H9 (cell line): ENCODE data around the gene IMPA2. TPM values are rescaled to one million over a fixed set of nuclear protein-coding genes. Genes with fewer than 3 reads are reported as not detected.

Experiments
- DNase-seq: peaks from one replicate; pipeline ENCODE4 v3.0.0-alpha.2; 2017
- H2AFZ ChIP-seq: one replicate; pipeline ENCODE4 v1.6.1; 2013; ENCODE audit warnings: mild to moderate bottlenecking, low read length, control low read depth, moderate library complexity
- H2AK5ac ChIP-seq: 2 replicates; pipeline ENCODE4 v1.6.1; 2013; ENCODE audit warnings: low read length, control low read depth, mixed read lengths; ENCODE audit not compliant: insufficient read length
- H2BK120ac ChIP-seq: one replicate; pipeline ENCODE4 v1.6.1; 2013; ENCODE audit warnings: low read depth, mild to moderate bottlenecking, low read length, control low read depth, inconsistent platforms; ENCODE audit not compliant: poor library complexity, severe bottlenecking
- H2BK12ac ChIP-seq: 2 replicates; pipeline ENCODE4 v1.6.1; 2013; ENCODE audit warnings: low read length, control low read depth, mixed read lengths, low read depth; ENCODE audit not compliant: insufficient read length
- H2BK15ac ChIP-seq: 2 replicates; pipeline ENCODE4 v1.6.1; 2013; ENCODE audit warnings: low read depth, low read length, control low read depth
- H2BK20ac ChIP-seq: one replicate; pipeline ENCODE4 v1.6.1; 2013; ENCODE audit warnings: low read depth, mild to moderate bottlenecking, low read length, control low read depth, inconsistent platforms; ENCODE audit not compliant: poor library complexity, severe bottlenecking
- H2BK5ac ChIP-seq: 2 replicates; pipeline ENCODE4 v1.6.1; 2013; ENCODE audit warnings: low read length, control low read depth, mixed read lengths; ENCODE audit not compliant: insufficient read length
- H3K14ac ChIP-seq: 2 replicates; pipeline ENCODE4 v1.6.1; 2013; ENCODE audit warnings: low read length, control low read depth; ENCODE audit not compliant: insufficient read depth
- H3K18ac ChIP-seq: 2 replicates; pipeline ENCODE4 v1.6.1; 2013; ENCODE audit warnings: low read depth, mild to moderate bottlenecking, mixed read lengths, low read length, control low read depth; ENCODE audit not compliant: insufficient read length
- H3K23ac ChIP-seq: 2 replicates; pipeline ENCODE4 v1.6.1; 2013; ENCODE audit warnings: low read length, control low read depth, mixed read lengths, low read depth; ENCODE audit not compliant: insufficient read length
- H3K23me2 ChIP-seq: 2 replicates; pipeline ENCODE4 v1.6.1; 2013; ENCODE audit warnings: low read depth, mild to moderate bottlenecking, mixed read lengths, low read length, control low read depth; ENCODE audit not compliant: insufficient read length, poor library complexity, severe bottlenecking
- H3K27ac ChIP-seq: 2 replicates; pipeline ENCODE4 v1.5.1; 2013; ENCODE audit warnings: low read length, control low read depth, mixed read lengths, low read depth; ENCODE audit not compliant: insufficient read length
- H3K27me3 ChIP-seq: 2 replicates; pipeline ENCODE4 v1.6.1; 2013; ENCODE audit warnings: low read length, control low read depth, inconsistent platforms; ENCODE audit not compliant: insufficient read depth
- H3K4ac ChIP-seq: 2 replicates; pipeline ENCODE4 v1.6.1; 2013; ENCODE audit warnings: low read depth, mild to moderate bottlenecking, control low read depth, inconsistent platforms, low read length, moderate library complexity
- H3K4me1 ChIP-seq: 2 replicates; pipeline ENCODE4 v1.6.1; 2013; ENCODE audit warnings: low read length, control low read depth, inconsistent platforms; ENCODE audit not compliant: insufficient read depth
- H3K4me2 ChIP-seq: 2 replicates; pipeline ENCODE4 v1.6.1; 2013; ENCODE audit warnings: low read length, control low read depth, mixed read lengths; ENCODE audit not compliant: insufficient read length, insufficient read depth
- H3K56ac ChIP-seq: 2 replicates; pipeline ENCODE4 v1.6.1; 2013; ENCODE audit warnings: low read depth, mild to moderate bottlenecking, mixed read lengths, low read length, control low read depth; ENCODE audit not compliant: insufficient read length
- H3K79me1 ChIP-seq: 2 replicates; pipeline ENCODE4 v1.6.1; 2013; ENCODE audit warnings: low read depth, mild to moderate bottlenecking, moderate library complexity, low read length, control low read depth, inconsistent platforms; ENCODE audit not compliant: insufficient read depth, poor library complexity, severe bottlenecking
- H3K79me2 ChIP-seq: 2 replicates; pipeline ENCODE4 v1.6.1; 2013; ENCODE audit warnings: low read length, control low read depth, inconsistent platforms; ENCODE audit not compliant: insufficient read depth
- H3K9ac ChIP-seq: 2 replicates; pipeline ENCODE4 v1.6.1; 2013; ENCODE audit warnings: low read length, control low read depth, mixed read lengths; ENCODE audit not compliant: insufficient read length; ENCODE audit errors: extremely low read depth
- H3K9me3 ChIP-seq: one replicate; pipeline ENCODE4 v1.6.1; 2013; ENCODE audit warnings: low read depth, low read length, inconsistent platforms; ENCODE audit not compliant: control insufficient read depth
- H3T11ph ChIP-seq: one replicate; pipeline ENCODE4 v1.6.1; 2013; ENCODE audit warnings: mild to moderate bottlenecking, low read length, control low read depth, inconsistent platforms
- H4K20me1 ChIP-seq: one replicate; pipeline ENCODE4 v1.6.1; 2013; ENCODE audit not compliant: control insufficient read depth, insufficient read length, insufficient read depth
- H4K5ac ChIP-seq: 2 replicates; pipeline ENCODE4 v1.6.1; 2013; ENCODE audit warnings: low read depth, mild to moderate bottlenecking, mixed read lengths, low read length, control low read depth; ENCODE audit not compliant: insufficient read length
- H4K8ac ChIP-seq: replicated peaks from 2 replicates; pipeline ENCODE4 v1.6.1; 2013; ENCODE audit warnings: low read length, control low read depth, mixed read lengths, low read depth; ENCODE audit not compliant: insufficient read length
- H4K91ac ChIP-seq: 2 replicates; pipeline ENCODE4 v1.6.1; 2013; ENCODE audit warnings: low read depth, mild to moderate bottlenecking, moderate library complexity, mixed read lengths, low read length, control low read depth; ENCODE audit not compliant: insufficient read length
- H3K27ac Mint-ChIP-seq, 3 experiments: 2 replicates in 2 of 3; 3 replicates in 1 of 3; pipeline ENCODE4 v1.8.0; 2020 to 2021; ENCODE audit warnings: mixed read lengths in 3 of 3, mild to moderate bottlenecking in 1 of 3, moderate library complexity in 1 of 3
- H3K27me3 Mint-ChIP-seq: 2 replicates; pipeline ENCODE4 v1.8.0; 2021; ENCODE audit warnings: low read depth, mild to moderate bottlenecking, moderate library complexity, mixed read lengths
- H3K36me3 Mint-ChIP-seq, 3 experiments: 2 replicates in 2 of 3; 3 replicates in 1 of 3; pipeline ENCODE4 v1.8.0; 2020 to 2021; ENCODE audit warnings: low read depth in 3 of 3, mixed read lengths in 3 of 3; ENCODE audit not compliant: insufficient read depth in 1 of 3
- H3K4me1 Mint-ChIP-seq, 2 experiments: 2 replicates each; pipeline ENCODE4 v1.8.0; 2020; ENCODE audit warnings: mixed read lengths in 2 of 2
- H3K4me3 Mint-ChIP-seq, 2 experiments: 2 replicates in 1 of 2; 3 replicates in 1 of 2; pipeline ENCODE4 v1.8.0; 2020 to 2021; ENCODE audit warnings: mild to moderate bottlenecking in 2 of 2, mixed read lengths in 2 of 2, moderate library complexity in 1 of 2
- H3K9me3 Mint-ChIP-seq, 2 experiments: 2 replicates in 1 of 2; 3 replicates in 1 of 2; pipeline ENCODE4 v1.8.0; 2020; ENCODE audit warnings: mild to moderate bottlenecking in 2 of 2, mixed read lengths in 2 of 2, moderate library complexity in 1 of 2
- WGBS: extraction: QIAGEN DNeasy Blood & Tissue Kit; methylation state at CpG from one replicate; pipeline ENCODE4 v1.1.7; 2013; ENCODE audit warnings: missing lambda C conversion rate, low lambda C conversion rate, mixed read lengths; ENCODE audit not compliant: insufficient read length; ENCODE audit errors: extremely low coverage; 5-methylcytosine and 5-hydroxymethylcytosine counted together
- total RNA-seq: library from RNA; stranded (reverse); gene quantifications from 2 replicates; pipeline ENCODE4 v1.2.1, GENCODE V29; 2021
- TF ChIP-seq, protein P1 (sequence below): fragments of 200-600 bp; sonication (generic); conservative IDR thresholded peaks from 3 replicates; pipeline ENCODE4 v1.8.0; 2021; ENCODE audit warnings: antibody characterized with exemption, mild to moderate bottlenecking

The IMPA2 gene
- total RNA-seq, 1 experiment from 2014 or later: 73.8 TPM

DNA sequence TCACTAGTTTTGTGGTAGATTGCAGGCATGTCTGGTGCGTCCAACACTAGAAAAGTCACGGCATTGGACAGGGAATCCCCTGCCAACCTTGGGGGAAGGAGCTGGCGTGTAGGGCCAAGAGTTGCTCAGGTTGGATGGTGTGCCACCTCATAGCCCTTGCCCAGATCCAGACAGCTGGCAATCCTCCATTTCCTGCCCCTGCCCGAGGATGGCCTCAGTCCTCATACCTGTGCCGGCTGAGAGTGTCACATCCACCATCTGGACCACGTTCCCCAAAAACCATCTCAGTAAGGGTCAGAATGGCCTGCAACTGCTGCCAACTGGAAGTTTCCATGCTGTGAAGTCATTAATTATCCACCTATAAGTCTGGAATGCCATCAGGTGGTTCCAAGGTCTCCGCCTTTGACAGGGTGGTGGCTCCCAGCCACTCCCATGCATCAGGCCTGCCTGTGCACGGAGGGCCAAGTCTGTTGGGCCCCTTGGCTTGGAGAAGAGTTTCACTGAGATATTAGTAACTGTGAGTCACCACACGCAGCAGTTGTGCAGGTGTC lies 55.0 kb downstream of the IMPA2 start:
- H3K18ac ChIP-seq: no peak overlapping the region
- no peak overlapping the region for H2AK5ac ChIP-seq
- H3K36me3 Mint-ChIP-seq: peaks cover 6 to 18% (median 16%) of the 10 kb centered on the region in 3 experiments
- no peak overlapping the region for H2BK12ac ChIP-seq
- no peaks in the 10 kb centered on the region; a peak in 2 of 5 replicates for H3K9me3 Mint-ChIP-seq
- TF ChIP-seq, protein P1, sequence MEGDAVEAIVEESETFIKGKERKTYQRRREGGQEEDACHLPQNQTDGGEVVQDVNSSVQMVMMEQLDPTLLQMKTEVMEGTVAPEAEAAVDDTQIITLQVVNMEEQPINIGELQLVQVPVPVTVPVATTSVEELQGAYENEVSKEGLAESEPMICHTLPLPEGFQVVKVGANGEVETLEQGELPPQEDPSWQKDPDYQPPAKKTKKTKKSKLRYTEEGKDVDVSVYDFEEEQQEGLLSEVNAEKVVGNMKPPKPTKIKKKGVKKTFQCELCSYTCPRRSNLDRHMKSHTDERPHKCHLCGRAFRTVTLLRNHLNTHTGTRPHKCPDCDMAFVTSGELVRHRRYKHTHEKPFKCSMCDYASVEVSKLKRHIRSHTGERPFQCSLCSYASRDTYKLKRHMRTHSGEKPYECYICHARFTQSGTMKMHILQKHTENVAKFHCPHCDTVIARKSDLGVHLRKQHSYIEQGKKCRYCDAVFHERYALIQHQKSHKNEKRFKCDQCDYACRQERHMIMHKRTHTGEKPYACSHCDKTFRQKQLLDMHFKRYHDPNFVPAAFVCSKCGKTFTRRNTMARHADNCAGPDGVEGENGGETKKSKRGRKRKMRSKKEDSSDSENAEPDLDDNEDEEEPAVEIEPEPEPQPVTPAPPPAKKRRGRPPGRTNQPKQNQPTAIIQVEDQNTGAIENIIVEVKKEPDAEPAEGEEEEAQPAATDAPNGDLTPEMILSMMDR: no peak
- no peak overlapping the region for H4K5ac ChIP-seq
- no peak overlapping the region for H2BK15ac ChIP-seq
- H3K14ac ChIP-seq: no peak overlapping the region
- H3K9me3 ChIP-seq: no peaks in the 10 kb centered on the region
- H3T11ph ChIP-seq: no peak overlapping the region
- H3K4me2 ChIP-seq: no peak overlapping the region
- peaks cover 7% of the 10 kb centered on the region; the same call in 1 of the 2 replicates for H3K27me3 ChIP-seq
- no peaks in the 10 kb centered on the region for H3K79me1 ChIP-seq
- peaks cover 8 to 9% of the 10 kb centered on the region in 2 experiments for H3K4me1 Mint-ChIP-seq
- H2BK20ac ChIP-seq: no peak overlapping the region
- H2BK120ac ChIP-seq: no peak overlapping the region
- H2AFZ ChIP-seq: no peak overlapping the region
- H4K20me1 ChIP-seq: no peaks in the 10 kb centered on the region
- H3K27ac Mint-ChIP-seq: no peak overlapping the region
- H3K56ac ChIP-seq: no peak overlapping the region
- no peaks in the 10 kb centered on the region for H3K79me2 ChIP-seq
- H3K4me3 Mint-ChIP-seq: no peak overlapping the region
- H2BK5ac ChIP-seq: no peak overlapping the region
- no CpG with 5 or more reads among the region's 9 CpGs for WGBS
- no peak overlapping the region for H3K4ac ChIP-seq
- peaks cover 22% of the 10 kb centered on the region for H3K27me3 Mint-ChIP-seq
- peaks cover 9% of the 10 kb centered on the region for H3K23me2 ChIP-seq
- H3K4me1 ChIP-seq: no peaks in the 10 kb centered on the region
- no peak overlapping the region for H3K9ac ChIP-seq
- no peak for DNase-seq
- H4K91ac ChIP-seq: no peak overlapping the region
- H3K23ac ChIP-seq: no peak overlapping the region
- no peak overlapping the region for H4K8ac ChIP-seq
- H3K27ac ChIP-seq: no peak overlapping the region
